ENCODE data around the gene EIF4H.

- no peak for TF ChIP-seq EZH2phosphoT487 (IDR thresholded peaks at IDR 0.05; ENCODE audit: borderline replicate concordance, low read length)
- TF ChIP-seq, protein P1, sequence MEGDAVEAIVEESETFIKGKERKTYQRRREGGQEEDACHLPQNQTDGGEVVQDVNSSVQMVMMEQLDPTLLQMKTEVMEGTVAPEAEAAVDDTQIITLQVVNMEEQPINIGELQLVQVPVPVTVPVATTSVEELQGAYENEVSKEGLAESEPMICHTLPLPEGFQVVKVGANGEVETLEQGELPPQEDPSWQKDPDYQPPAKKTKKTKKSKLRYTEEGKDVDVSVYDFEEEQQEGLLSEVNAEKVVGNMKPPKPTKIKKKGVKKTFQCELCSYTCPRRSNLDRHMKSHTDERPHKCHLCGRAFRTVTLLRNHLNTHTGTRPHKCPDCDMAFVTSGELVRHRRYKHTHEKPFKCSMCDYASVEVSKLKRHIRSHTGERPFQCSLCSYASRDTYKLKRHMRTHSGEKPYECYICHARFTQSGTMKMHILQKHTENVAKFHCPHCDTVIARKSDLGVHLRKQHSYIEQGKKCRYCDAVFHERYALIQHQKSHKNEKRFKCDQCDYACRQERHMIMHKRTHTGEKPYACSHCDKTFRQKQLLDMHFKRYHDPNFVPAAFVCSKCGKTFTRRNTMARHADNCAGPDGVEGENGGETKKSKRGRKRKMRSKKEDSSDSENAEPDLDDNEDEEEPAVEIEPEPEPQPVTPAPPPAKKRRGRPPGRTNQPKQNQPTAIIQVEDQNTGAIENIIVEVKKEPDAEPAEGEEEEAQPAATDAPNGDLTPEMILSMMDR (conservative IDR thresholded peaks at IDR 0.05; ENCODE audit: low read depth, low read length), result no peak
Measured at GRCh38 chr7:74207586-74207985, 33.4 kb downstream of the EIF4H start.

Measured in PC-3 (cell line).